Hepatocyte (in vitro differentiated cells): ENCODE measurements around the gene ARHGAP6.

Experiments
- EZH2 ChIP-seq: fragments of 200-600 bp; sonication (generic); IDR thresholded peaks from 2 replicates; pipeline ENCODE4 v1.6.1; 2016; ENCODE audit warnings: antibody characterized with exemption, mild to moderate bottlenecking, borderline replicate concordance
- EZH2phosphoT487 ChIP-seq: fragments of 200-600 bp; sonication (generic); IDR thresholded peaks from one replicate; pipeline ENCODE4 v1.6.1; 2018; ENCODE audit warnings: antibody characterized with exemption, mild to moderate bottlenecking, low read depth, moderate library complexity; ENCODE audit not compliant: unreplicated experiment, severe bottlenecking
- TF ChIP-seq, protein P1 (sequence below): fragments of 200-600 bp; sonication (generic); IDR thresholded peaks from 2 replicates; pipeline ENCODE4 v1.5.1; 2016; ENCODE audit warnings: antibody characterized with exemption, mild to moderate bottlenecking; ENCODE audit not compliant: poor library complexity

DNA sequence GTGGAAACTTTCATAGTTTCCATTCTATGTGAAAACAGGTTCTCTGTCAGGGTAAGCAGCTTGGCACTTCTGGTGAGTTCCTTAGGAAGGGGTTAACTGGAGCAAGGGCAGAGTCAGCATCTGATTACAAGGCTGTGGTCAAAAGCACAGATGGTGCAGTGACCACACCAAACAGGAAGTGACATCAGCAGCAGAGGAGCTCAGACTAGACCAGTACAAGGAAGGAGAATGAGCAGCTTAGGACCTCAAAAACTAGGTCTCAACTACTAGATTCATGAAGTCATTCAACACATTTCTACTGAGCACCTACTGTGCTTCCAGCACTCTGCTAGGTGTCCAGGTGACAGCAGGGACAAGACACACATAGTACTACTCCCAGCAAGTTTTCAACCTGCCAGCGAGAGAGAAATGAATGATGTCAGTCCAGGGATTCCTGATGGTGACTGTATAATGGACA, 242.3 kb downstream of the ARHGAP6 start:
- TF ChIP-seq, protein P1, sequence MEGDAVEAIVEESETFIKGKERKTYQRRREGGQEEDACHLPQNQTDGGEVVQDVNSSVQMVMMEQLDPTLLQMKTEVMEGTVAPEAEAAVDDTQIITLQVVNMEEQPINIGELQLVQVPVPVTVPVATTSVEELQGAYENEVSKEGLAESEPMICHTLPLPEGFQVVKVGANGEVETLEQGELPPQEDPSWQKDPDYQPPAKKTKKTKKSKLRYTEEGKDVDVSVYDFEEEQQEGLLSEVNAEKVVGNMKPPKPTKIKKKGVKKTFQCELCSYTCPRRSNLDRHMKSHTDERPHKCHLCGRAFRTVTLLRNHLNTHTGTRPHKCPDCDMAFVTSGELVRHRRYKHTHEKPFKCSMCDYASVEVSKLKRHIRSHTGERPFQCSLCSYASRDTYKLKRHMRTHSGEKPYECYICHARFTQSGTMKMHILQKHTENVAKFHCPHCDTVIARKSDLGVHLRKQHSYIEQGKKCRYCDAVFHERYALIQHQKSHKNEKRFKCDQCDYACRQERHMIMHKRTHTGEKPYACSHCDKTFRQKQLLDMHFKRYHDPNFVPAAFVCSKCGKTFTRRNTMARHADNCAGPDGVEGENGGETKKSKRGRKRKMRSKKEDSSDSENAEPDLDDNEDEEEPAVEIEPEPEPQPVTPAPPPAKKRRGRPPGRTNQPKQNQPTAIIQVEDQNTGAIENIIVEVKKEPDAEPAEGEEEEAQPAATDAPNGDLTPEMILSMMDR, result no peak
- TF ChIP-seq EZH2phosphoT487 (no peak), EZH2 (no peak)
